Measurements from ENCODE around the gene MYL6. TPM values are rescaled to one million over a fixed set of nuclear protein-coding genes. Genes with fewer than 3 reads are reported as not detected.

Gene MYL6
- total and polyA plus RNA-seq, 9 of the 15 experiments (the other 6 are each of a cell fraction or from before 2014, with no cell fraction given): 557 to 1,664 (median 958) TPM

- TF ChIP-seq TRIM25 (IDR thresholded peaks at IDR 0.05; ENCODE audit: borderline replicate concordance) (no peak), U2AF2 (optimal IDR thresholded peaks at IDR 0.05; ENCODE audit: low read depth, low read length) (no peak), ETV5 (CRISPR knock-in tag; IDR thresholded peaks at IDR 0.05; ENCODE audit: low read depth) (no peak), FOXK1 (CRISPR knock-in tag; IDR thresholded peaks at IDR 0.05; ENCODE audit: borderline replicate concordance) (0 out of 2 replicates have a peak, but pooled peaks have one; percentile 76), HNRNPK (IDR thresholded peaks at IDR 0.05; ENCODE audit: low read depth, low read length, poor library complexity, severe bottlenecking) (no peak), HEY1 (CRISPR knock-in tag; IDR thresholded peaks at IDR 0.05; ENCODE audit: borderline replicate concordance) (no peak), ETV1 (tag; conservative IDR thresholded peaks at IDR 0.05; ENCODE audit: low read depth) (peak; percentile 72), BCL6 (CRISPR knock-in tag; IDR thresholded peaks at IDR 0.05) (no peak), ZNF57 (CRISPR knock-in tag; IDR thresholded peaks at IDR 0.05) (no peak)
- TF ChIP-seq, protein P1, sequence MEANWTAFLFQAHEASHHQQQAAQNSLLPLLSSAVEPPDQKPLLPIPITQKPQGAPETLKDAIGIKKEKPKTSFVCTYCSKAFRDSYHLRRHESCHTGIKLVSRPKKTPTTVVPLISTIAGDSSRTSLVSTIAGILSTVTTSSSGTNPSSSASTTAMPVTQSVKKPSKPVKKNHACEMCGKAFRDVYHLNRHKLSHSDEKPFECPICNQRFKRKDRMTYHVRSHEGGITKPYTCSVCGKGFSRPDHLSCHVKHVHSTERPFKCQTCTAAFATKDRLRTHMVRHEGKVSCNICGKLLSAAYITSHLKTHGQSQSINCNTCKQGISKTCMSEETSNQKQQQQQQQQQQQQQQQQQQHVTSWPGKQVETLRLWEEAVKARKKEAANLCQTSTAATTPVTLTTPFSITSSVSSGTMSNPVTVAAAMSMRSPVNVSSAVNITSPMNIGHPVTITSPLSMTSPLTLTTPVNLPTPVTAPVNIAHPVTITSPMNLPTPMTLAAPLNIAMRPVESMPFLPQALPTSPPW (CRISPR knock-in tag; IDR thresholded peaks at IDR 0.05): peak; percentile 92
- TF ChIP-seq, protein P2, sequence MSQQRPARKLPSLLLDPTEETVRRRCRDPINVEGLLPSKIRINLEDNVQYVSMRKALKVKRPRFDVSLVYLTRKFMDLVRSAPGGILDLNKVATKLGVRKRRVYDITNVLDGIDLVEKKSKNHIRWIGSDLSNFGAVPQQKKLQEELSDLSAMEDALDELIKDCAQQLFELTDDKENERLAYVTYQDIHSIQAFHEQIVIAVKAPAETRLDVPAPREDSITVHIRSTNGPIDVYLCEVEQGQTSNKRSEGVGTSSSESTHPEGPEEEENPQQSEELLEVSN (IDR thresholded peaks at IDR 0.05; ENCODE audit: borderline replicate concordance in 1 of 2, extremely low read depth in 1 of 2, insufficient read depth in 1 of 2, insufficient read length in 1 of 2, low read depth in 1 of 2, low read length in 1 of 2, poor library complexity in 1 of 2, severe bottlenecking in 1 of 2): peak; percentile 21 to 27
- TF ChIP-seq, protein P3, sequence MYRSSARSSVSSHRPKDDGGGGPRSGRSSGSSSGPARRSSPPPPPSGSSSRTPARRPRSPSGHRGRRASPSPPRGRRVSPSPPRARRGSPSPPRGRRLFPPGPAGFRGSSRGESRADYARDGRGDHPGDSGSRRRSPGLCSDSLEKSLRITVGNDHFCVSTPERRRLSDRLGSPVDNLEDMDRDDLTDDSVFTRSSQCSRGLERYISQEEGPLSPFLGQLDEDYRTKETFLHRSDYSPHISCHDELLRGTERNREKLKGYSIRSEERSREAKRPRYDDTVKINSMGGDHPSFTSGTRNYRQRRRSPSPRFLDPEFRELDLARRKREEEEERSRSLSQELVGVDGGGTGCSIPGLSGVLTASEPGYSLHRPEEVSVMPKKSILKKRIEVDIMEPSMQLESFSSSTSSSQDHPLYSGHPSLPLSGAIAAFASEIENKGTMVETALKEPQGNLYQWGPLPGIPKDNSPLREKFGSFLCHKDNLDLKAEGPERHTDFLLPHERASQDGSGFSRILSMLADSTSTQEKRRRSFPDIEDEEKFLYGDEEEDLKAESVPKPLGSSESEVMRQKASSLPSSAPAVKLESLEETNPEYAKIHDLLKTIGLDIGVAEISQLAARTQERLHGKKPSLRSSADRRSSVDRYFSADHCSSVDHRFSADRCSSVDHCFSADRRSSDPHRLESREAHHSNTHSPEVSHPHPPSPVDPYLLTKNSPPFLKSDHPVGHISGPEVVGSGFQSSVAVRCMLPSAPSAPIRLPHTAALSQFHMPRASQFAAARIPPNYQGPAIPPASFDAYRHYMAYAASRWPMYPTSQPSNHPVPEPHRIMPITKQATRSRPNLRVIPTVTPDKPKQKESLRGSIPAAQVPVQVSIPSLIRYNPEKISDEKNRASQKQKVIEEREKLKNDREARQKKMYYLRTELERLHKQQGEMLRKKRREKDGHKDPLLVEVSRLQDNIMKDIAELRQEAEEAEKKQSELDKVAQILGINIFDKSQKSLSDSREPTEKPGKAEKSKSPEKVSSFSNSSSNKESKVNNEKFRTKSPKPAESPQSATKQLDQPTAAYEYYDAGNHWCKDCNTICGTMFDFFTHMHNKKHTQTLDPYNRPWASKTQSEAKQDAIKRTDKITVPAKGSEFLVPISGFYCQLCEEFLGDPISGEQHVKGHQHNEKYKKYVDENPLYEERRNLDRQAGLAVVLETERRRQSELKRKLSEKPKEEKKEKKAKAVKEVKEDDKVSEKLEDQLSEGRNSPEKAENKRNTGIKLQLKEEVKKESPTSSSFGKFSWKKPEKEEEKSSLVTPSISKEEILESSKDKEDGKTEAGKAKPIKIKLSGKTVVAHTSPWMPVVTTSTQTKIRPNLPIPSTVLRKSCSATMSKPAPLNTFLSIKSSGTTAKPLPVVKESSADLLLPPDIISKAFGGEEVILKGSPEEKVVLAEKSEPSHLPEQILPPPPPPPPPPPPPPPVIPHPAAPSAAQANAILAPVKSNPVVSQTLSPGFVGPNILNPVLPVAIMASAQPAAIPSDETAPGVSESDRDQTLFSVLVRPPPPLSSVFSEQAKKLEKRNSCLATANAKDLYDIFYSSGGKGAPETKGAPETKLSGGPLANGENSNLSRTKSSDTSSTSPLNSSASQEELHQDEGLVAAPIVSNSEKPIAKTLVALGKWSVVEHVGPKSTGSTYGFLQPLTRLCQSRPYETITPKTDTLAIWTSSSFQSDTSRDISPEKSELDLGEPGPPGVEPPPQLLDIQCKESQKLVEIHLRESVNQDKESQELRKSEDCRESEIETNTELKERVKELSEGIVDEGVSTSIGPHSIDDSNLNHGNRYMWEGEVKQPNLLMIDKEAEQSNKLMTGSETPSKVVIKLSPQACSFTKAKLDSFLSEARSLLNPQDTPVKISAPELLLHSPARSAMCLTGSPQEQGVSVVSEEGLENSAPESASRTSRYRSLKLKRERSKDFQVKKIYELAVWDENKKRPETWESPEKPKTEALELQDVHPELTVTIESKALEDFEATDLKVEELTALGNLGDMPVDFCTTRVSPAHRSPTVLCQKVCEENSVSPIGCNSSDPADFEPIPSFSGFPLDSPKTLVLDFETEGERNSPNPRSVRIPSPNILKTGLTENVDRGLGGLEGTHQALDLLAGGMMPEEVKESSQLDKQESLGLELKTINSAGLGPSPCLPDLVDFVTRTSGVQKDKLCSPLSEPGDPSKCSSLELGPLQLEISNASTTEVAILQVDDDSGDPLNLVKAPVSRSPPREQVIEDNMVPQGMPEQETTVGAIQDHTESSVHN (IDR thresholded peaks at IDR 0.05; ENCODE audit: borderline replicate concordance in 1 of 2, low read depth in 1 of 2): peak in 1 of 2 experiments; percentile 84; a peak in 2 of 4 replicates
These were observed 41.7 kb upstream of the MYL6 start, which contains the start of gene RPL41 (continued) for GRCh38 chr12:56116267-56117081.

Measured in K562 (cell line).